Occipital lobe (tissue), 2 donors: ENCODE results near the gene NUP210. TPM values are rescaled to one million over a fixed set of nuclear protein-coding genes. Genes with fewer than 3 reads are reported as not detected.
"Not testable (repeated sequence)": the region's sequence is repeated elsewhere in the genome, so short reads cannot be mapped to it uniquely, and the experiment has no call there.

Experiments
- DNase-seq: peaks from one replicate; lab custom pipeline; 2025; lab: John Stamatoyannopoulos, UW
- total RNA-seq: library from RNA; depleted of rRNA; stranded (reverse); fragments of >200 nt; gene quantifications from one replicate; pipeline ENCODE4 v1.2.3, GENCODE V29; 2014

Gene NUP210
- total RNA-seq, 1 donor from 2014 or later, result 7.5 TPM

GRCh38 chr3:13407475-13407874, 12.6 kb downstream of the NUP210 start:
- DNase-seq, result no peak

DNA sequence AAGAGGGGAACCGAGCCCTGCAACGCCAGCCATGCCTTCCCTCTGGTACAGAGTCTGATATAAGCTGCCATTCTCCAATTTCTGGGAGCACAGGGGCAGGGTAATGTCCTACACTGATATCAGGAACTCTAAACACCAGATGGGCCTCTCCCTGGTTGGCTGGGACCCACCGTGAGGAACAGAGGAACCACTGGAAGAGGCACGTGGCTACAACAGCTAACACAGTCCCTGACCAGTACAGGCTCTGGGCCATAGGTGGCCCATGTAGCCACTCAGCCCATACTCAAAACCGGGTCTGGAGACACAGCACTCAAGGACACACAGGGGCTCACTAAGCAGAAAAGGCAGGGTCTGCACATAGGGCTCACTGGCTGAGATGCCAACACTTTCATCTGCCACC, 13.9 kb downstream of the NUP210 start:
- DNase-seq, result no peak

DNA sequence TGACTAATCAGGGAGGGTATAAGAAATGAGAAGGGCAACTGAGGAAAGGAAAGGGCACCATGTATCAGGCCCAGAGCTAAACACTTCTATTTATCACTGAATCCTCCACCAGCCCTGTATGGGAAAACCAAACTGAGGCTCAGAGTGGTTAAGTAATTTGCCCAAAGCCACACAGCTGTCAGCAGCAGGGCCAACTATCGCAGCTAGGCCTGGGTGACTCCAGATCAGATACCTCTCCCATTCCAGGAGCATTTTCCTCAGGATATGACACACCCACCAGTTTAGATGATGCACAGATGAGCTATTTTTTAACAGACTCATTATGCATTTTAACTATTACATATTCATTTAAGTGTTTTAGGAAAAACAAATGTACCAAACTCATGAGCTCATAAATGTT, 14.5 kb downstream of the NUP210 start:
- no peak for DNase-seq

DNA sequence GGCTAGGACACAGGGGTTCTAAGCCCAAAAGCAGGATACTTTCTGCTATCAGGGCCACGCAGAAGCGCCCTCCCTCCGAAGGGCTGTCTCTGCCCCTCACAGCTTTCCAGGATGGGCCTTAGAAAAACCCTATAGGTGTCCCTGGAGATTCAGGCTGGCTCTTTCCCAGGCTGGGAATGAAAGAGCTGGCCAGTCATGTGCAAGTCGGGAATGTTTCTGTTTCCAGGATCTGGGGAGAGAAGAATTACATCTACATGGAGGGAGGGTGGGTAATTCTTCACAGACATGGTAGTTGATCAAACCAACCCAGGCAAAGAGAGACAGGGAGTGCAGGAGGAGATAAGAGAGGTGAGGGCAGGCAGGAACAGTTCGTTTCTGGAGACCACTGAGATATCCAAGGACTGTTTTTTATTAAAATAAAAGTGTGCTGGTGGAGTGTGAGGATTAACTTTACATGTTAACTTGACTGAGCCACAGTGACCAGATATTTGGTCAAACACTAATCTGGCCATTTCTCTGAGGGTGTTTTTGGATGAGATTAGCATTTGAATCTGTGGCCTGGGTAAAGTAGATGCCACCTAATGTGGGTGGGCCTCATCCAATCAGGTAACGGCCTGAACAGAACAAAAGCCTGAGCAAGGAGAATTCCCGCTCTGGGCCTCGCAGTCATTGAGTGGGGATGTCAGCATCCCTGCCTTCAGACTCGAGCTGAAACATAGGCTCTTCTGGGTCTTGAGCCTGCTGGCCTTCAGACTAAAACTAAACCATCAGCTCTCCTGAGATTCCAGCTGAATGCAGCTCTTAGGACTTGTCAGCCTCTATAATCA, 15.3 kb downstream of the NUP210 start:
- DNase-seq, result no peak

GRCh38 chr3:13403847-13404246, 16.3 kb downstream of the NUP210 start:
- DNase-seq, result no peak

- DNase-seq, result no peak
Observed at GRCh38 chr3:13403213-13403819, 16.8 kb downstream of the NUP210 start.

DNA sequence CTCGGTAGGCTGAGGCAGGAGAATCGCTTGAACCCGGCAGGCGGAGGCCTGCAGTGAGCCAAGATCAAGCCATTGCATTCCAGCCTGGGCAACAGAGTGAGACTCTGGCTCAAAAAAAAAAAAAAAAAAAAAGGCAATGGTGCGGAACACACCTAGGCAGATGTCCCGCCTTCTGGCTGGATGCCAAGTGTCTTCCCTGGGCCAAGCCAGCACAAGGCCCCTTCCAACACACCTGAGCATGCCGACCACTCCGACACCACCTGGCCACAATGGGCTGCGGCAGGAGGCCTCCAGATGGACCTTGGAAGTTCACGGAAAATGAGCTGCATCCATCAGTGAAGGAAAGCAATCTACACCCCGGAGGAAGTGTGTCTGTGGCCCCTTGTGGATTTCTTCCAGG, 19.0 kb downstream of the NUP210 start:
- DNase-seq, result no peak

DNA sequence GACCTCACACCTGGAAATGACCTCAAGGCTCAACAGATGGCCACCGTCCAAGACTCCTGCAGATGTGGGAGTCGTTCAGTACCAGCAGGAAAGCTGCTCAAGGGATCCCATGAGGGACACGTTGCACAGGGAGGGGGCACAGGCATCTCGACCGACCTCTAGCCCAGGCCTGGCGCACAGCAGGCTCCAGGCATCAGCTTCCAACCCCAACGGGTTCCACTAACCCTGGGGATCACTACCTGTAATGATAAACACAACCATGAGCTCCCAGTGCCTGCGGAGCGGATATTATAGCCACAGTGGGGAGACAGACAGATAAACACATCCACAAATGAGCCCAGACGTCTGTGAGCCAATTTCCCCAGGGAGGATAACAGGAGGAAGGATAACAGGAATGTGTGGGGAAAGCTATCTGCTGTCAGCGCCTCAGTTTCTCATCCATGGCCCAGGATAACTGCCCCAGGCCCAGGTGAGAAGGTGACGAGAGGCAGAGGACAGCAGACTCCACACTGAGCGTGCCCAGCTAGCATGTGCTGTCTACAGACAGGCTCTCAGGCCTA, 19.9 kb downstream of the NUP210 start:
- no peak for DNase-seq

DNA sequence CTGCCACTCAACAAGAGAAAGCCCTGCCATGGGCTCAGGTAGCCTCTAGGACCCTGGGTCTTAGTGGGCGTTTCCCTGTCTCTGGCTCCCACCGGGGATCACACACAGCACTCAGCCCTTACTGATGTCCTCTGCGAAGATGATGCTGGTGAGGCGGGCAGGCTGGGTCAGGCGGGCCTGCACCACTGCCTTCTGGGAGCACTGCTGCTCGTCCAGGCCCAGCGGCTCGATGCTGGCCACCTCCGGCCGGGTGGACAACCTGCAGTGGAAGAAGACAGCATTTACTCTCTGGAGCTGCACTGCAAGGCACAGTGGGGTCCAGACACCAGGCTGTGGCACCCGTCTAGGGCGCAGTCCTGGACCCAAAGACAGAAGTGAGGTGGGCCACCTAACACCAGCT, 20.5 kb downstream of the NUP210 start:
- no peak for DNase-seq

- no peak for DNase-seq
Observed at GRCh38 chr3:13397316-13397715, 22.8 kb downstream of the NUP210 start.

DNA sequence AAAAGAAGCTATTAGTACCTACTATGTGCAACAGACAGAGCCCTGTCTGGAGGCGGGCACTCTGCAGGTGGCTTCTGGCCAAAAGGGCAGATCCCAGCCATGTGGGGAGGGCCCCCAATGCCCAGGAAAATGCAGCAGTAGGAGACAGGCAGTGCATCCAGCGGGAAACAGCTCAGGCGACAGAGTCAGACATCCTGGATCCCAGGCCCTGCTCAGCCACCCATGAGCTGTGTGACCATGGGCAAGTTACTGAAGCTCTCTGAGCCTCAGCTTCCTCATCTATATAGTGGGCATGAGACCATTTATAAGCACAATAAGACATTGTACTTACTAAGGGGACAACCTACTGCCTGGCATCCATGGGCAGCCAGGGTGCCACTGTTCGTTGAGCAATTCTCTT, 25.8 kb downstream of the NUP210 start:
- DNase-seq, result no peak

DNA sequence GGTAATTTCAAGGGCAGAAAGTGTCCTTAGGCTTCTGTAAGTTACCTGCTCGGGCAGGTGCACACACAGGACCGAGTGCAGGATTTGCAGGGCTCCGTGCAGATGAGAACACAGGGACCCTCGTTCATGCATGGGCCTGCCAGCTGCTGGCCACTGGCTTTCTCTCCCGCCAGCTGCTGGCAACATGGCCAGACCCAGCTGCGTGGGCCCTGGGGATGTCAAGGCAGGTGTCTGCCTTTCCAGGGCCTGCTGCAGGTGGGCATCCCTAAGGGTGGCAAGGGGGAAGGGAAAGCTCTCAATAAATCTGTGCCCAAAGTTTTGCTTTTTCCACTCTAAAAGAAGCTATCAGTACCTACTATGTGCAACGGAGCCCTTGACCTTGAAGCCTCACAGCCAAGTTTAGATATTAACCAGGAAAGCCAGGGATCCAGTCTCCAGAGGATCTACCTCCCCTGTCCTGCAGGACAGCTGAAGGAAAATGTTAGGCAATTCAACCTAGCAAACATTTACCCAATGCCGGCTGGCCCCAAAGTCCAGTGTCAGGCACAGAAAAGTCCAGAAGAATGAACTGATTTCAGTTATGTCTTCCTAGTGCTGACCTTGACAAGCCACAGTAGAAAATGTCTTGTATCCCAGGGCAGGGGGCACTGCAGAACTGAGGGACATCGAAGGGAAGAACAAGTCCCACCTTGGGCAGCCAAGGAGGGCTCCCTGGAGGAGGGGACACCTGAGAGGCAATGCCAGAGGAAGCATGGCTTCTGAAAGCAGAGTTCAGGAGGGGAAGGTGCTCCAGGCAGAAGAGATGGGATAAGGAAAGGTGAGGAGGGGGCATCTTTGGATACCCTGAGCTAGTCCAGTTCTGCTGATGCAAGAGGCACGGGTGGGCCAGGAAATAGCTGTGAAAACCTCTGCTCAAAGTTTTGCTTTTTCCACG, 26.4 kb downstream of the NUP210 start:
- no peak for DNase-seq

DNA sequence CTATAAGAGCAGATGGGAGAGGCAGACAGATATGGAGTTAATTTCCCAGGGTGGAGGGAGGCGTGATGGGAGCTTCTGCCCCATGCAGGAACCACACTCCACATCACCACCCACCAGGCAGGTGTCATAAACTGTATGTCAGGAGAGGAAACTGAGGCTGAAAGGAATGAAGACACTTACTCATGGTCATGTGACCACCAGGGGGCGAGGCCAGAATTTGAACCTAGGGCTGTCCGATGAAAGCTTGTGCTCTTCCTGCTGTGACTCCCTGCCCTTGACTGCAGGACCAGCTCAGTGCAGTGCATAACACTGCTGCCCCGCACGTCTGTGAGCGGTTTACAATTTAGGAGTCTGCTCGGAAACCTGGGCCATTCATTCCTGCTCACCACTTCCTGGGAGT, 28.8 kb downstream of the NUP210 start:
- DNase-seq, result no peak

GRCh38 chr3:13389378-13389777, 30.7 kb downstream of the NUP210 start:
- DNase-seq, result no peak

DNA sequence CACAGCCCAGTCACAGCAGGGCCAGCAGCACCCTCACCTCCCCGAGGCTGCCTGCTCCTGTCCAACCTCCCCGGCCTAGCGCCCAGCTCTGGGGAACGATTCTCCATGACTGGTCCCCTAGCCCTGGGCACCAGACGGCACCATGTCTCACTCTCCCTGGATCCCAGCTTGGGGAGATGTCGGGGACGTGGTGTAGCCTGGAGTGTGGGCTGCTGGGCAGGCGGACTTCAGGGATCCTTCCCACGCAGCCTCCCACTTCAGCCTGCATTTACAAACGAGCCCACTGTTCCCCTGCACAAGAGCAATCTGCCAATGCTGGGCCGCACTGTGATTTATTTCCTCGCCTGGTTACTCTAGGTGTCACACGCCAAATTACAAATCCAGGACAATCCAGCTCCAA, 31.3 kb downstream of the NUP210 start:
- DNase-seq, result no peak

GRCh38 chr3:13385373-13385965, 34.7 kb downstream of the NUP210 start:
- DNase-seq, result no peak

DNA sequence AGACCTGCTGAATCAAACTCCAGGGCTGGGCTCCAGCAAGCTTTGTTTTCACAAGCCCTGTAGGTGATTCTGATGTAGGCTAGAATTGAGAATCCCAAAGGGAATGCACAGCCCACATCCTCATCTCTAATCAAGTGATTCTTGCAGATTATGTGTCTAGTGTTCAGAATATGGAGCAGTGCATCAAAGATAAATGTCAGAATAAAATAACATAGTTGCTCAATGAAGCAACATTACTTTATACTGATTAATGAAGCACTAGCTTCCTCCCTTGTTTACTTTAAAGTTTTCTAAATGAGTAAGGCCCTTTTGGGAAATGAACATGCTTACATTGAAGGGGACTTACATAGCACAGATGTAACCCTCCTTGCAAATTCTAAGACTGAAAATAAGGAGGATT, 39.2 kb downstream of the NUP210 start:
- DNase-seq, result no peak

DNA sequence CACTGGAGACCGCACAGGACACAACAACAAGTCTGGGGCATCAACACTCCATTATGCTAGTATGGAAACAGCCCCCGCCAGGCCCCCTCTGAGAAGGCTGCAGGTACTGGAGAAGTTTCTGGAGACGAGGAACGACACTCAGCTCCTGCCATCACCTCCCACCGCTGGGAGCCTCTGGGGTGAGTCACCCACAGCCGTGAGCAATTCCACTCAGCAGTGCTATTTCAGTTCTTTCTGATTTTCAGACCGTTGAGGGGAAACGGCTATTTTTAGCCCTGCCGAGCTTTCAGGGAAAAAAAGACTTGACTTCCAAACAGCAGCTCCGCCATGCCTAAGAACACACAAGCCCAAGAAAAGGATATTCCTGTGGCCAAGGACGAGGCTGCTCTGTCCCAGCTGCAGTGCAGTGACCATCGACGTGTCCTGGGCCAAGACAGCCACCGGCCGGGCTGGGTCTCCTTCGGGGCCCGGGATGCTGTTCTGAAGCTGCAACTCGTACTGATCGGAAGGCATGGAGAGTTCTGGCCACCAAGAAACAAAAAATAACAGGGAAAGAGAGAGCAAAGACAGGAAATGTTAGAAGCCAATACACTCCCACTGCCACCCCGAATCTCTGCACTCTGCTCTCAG, 40.8 kb downstream of the NUP210 start:
- peak; percentile 78 for DNase-seq

GRCh38 chr3:13378155-13378554, 42.0 kb downstream of the NUP210 start:
- no peak for DNase-seq

DNA sequence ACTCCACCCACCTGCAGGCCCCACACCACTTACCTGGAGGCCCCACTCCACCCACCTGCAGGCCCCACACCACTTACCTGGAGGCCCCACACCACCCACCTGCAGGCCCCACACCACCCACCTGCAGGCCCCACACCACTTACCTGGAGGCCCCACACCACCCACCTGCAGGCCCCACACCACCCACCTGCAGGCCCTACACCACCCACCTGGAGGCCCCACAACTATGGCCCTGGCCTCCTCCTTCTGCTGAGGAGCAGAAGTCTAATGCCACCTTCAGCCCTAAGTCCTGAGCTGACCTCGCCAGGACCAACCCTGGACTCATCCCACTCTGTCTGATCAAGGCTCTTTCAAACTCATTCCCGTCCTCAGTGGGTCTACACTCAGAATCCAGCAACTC, 42.4 kb downstream of the NUP210 start:
- not testable (repeated sequence) for DNase-seq

DNA sequence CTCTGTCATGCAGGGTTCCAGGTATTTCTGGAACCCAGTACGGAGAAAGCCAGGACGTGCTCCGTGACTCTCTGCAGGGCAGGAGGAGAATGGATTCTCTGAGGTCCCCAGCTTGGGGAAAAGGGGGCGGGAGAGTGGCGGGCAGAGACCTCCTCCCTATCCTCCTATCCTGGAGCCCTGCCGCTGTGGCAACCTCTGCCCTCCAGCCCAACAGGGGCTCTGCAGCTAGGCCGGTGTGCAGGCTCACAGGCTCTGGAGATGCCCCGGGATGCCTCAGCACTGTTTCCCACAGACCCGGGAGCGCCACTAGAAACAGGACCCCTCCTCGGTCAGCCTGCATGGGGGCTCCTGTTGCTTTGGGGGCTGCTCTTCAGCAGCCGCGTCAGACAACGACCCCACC, 43.1 kb downstream of the NUP210 start:
- no peak for DNase-seq
